ENCODE measurements around the gene TSPAN18.

Gene TSPAN18, protein sequence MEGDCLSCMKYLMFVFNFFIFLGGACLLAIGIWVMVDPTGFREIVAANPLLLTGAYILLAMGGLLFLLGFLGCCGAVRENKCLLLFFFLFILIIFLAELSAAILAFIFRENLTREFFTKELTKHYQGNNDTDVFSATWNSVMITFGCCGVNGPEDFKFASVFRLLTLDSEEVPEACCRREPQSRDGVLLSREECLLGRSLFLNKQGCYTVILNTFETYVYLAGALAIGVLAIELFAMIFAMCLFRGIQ

GRCh38 chr11:44726283-44727113 is at the start of gene TSPAN18:
TSPAN18 (plus strand) TSS chr11:44726962; CDS start chr11:44906417, 179,455 bp downstream.
- DNase-seq (ENCODE audit: low spot score), result no peak

DNA sequence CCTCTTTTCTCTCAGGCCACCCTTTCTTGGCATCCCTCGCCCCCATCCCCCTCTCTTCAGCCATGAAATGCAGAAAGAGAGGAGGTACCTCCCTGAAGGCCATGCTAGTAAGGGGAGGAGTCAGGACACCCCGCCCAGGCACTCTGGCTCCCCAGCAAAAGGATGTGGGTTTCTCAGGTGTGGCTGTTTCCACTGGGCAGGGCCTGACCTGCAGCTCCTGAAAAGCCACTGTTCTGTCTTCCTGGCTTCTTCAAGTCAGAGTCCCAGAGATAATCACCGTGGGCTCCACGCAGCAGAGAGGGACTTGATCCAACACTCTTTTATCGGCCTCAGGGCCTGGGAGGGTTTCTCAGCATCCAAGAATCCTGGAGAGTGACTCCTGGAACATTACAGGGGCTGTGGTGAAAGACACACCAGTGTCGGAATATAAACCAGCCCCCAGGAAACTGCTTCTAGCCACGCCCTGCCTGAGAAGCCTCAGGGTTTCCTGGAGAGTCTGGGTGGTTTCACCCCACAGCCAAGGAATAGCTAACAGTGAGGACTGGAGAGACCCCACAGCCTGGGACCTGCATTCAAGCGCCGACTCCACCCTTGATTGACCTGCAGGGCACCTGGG is 45.7 kb upstream of the TSPAN18 start:
- DNase-seq (ENCODE audit: low spot score), result no peak

- no peak for DNase-seq (ENCODE audit: low spot score)
Measured at GRCh38 chr11:44681698-44682097, 45.1 kb upstream of the TSPAN18 start.

- DNase-seq (ENCODE audit: low spot score), result no peak
Measured at GRCh38 chr11:44684859-44685281, 41.9 kb upstream of the TSPAN18 start.

- no peak for DNase-seq (ENCODE audit: low spot score)
Measured at GRCh38 chr11:44687388-44687787, 39.4 kb upstream of the TSPAN18 start.

DNA sequence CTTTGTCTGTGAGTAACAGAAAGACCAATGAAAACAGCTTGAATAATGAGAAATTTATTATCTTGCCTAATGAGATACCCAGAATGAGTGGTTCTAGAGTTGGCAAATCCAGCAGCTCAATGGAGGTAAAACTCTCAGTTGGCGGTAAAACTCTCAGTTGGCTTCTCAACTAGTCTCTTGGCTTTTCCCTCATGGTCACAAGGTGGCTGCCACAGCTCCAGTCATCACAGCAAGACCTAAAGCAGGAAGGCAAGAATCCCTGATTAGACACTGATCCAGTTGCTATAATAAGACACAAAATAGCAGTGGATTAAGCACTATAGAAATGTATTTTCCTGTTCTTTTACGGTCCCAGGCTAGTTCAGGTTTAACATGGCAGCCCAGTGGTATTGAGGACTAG is 37.5 kb upstream of the TSPAN18 start:
- no peak for DNase-seq (ENCODE audit: low spot score)

- DNase-seq (ENCODE audit: low spot score), result no peak
Measured at GRCh38 chr11:44690651-44691050, 36.1 kb upstream of the TSPAN18 start.

- no peak for DNase-seq (ENCODE audit: low spot score)
Measured at GRCh38 chr11:44692460-44692859, 34.3 kb upstream of the TSPAN18 start.

DNA sequence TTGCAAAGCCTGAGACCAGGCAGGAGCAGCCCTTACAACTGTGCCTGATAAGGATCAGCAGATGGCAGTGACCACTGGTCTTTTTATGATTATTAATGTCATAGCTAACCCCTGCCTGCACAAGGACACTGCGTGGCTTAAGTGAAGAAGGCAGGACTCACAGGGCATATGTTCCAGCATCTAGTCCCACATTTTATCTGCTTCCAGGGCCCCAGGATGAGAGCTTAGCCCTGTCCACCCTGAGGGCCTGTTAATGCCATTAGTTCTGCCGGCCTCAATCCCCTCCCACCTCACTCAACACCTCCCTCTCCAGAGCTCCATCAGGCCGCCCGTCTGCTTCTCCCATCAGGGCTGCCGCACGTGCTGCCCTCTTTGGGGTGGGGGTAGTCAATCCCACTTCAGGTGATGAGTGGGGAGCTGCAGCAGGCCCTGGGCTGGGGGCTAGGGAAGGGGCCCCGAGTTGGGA is 33.1 kb upstream of the TSPAN18 start:
- no peak for DNase-seq (ENCODE audit: low spot score)

DNA sequence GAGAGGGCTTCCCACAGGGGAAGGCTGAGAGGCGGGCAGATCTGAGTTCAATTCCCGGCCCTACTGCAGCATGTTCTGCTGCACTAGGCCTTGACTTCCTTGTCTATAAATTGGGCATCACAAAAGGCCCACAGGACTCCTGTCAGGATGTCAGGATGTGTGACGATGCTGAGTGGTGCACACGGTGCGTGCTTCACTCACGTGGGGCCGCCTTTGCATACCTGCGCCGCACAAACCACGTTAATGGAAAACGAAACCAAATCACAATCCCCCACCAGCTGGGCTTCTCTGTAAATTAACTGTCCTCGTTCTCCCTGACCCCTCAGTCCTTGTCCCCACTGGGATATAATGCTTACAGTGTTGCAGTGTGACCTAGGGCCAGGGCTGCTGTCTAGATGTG is 32.3 kb upstream of the TSPAN18 start:
- no peak for DNase-seq (ENCODE audit: low spot score)

DNA sequence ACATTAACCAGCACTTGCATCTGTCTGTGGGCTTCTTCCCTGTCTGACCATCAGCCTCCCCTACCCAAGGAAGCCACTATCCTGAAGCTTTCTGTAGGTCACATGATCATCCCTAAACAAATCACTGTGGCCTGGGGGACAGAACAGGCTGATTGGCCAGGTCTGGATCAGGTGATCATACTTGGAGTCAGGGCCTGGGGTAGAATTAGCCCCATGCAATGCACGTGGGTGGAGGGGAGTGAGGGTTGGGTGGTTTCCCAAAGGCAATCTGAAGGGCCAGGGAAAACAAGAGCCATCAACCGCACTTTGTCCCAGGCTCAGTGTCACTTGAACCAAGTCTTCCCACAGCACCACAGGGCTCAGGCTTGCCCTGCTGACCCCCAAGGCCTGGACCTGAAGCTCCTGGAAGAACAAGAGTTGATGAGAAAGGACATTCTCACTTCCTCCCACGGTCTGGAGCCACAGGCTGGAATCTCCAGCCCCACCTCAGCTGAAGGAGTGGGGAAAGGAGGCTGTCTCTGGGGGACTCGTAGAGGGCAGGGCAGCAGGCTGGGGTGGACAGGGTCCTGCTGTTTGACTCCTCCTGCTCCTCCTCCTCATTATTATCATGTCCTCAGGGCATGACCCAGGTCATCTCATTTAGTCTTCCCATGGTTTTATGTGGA is 31.5 kb upstream of the TSPAN18 start:
- no peak for DNase-seq (ENCODE audit: low spot score)

GRCh38 chr11:44698252-44698912 is 28.4 kb upstream of the TSPAN18 start:
- DNase-seq (ENCODE audit: low spot score), result no peak

DNA sequence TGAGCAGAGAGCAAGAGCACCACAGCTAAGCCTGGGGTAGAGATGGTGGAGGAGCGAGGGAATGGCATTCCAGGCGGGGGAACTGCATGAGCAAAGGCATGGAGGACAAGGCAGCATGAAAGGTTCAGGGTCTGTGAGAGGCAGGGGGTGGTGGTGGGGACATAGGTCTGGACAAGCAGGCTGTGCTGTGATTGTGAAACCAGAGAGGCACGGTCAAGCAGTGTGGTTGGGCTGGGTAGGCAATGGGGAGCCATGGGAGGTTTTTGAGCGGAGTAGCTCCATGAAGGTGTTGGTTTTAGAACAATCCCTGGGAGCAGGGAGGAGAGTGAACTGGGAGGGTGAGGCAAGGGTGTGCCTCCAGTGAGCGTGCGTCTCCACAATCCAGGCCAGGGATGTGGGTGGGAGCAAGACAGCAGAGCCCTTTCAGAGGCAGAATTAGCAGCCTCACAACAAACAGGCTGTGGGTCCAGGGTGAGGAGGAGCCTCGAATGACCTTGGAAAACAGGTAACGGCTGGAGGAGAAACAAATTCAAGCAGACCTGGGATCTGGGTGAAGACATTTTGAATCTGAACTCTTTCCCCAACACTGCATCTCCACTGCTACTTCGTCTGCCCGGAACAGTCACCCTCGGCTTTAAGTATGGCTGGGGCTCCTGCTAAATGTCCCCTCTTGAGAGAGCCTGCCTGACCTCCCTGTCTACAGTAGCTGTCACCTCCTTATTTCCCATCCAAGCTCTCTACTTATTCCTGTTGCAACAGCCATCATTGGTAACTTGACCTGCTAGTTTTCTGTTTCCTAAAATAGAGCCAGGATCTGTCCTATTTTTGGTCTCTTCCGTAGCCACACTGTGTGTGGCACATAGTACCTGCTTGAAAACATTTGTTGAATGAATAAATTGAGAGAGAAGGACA is 27.0 kb upstream of the TSPAN18 start:
- no peak for DNase-seq (ENCODE audit: low spot score)

DNA sequence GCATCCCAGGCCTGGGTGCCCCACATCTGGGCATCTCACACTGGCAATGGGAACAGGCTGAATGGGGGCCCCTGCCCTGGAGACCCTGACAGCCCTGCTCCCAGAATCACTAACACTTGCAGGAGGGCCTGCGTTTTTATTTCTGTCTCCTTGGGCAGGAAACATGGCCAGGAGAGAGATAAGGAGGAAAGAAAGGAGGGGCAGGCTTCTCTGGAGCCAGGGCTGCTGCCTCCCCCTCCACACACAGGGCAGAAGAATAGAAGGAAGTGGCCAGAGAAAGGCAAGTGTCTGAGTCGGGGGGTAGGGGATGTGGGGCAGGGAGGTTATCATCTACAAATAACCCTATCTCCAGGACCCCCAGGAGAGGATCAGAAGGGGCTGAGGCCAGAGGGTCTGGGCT is 25.5 kb upstream of the TSPAN18 start:
- DNase-seq (ENCODE audit: low spot score), result no peak

DNA sequence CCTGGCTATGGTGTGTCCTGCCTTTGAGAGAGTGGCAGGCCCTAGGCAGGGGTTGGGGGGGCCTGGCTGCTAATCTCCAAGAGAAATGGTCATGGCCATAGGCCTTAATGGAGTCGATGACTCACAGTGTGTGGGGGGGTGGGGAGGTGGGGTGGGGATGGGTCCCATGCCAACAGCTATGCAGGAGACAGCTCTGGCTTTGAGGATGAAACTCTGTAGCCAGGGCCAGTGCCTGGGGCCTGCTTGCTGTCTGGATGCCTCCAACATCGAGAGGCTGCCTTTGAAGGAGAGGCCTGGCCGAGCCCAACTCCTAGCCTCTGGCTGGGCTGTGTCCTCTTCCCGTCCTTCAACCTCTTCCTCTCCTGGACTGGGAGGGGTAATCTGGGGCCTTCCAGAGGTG is 23.9 kb upstream of the TSPAN18 start:
- DNase-seq (ENCODE audit: low spot score), result no peak

DNA sequence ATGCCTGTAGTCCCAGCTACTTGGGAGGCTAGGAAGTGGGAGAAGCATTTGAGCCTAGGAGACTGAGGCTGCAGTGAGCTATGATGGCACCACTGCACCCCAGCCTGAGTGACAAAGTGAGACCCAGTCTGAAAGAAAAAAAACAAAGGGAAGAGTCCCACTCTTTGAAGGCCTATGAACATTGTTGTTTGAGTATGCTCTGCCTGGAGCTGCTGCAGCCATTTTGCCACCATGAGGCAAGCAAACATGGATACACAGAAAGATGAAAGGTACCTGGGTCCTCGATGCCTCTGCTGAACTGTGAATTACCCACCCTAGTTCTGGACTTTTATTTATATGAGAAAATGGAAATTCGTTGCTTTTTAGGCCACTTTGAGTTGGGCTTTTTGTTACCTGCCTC is 19.7 kb upstream of the TSPAN18 start:
- DNase-seq (ENCODE audit: low spot score), result no peak

- DNase-seq (ENCODE audit: low spot score), result no peak
Measured at GRCh38 chr11:44708009-44708408, 18.8 kb upstream of the TSPAN18 start.

DNA sequence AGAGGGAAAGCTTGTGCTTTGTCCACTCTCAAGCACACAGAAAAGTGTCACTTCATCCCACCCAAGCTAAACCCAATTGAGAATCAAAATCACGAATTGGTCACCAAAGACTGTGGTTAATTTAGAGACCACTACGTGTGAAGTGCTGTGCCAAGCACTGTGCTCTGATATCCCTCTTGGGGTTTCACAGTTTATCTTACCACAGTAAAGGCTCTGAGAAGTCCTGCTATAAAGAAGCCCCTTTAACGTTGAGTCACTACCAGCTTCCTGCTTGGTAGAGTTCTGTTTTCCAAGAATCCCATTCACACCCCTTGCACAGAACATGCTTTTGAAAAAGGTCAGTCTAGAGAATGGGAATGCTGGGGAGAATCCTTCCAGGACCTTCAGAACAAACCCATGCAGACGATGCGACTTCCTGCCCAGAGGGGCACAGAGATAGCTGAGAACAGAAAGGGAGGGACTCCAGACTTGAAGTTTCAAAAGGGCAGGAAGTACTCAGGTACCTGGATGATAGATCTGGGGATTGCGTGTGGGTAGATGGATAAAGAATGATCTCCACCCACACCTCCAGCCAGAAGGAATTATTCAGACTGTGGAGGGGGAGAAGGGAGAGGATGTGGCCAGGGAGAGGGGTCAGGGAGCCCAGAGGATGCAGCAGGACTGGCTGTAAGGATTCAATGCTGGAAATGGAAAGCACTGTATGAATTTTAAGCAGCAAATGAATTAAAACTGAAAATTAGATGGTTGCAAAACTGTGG is 18.1 kb upstream of the TSPAN18 start:
- DNase-seq (ENCODE audit: low spot score), result no peak

- no peak for DNase-seq (ENCODE audit: low spot score)
Measured at GRCh38 chr11:44709281-44709562, 17.5 kb upstream of the TSPAN18 start.

GRCh38 chr11:44709966-44710365 is 16.8 kb upstream of the TSPAN18 start:
- no peak for DNase-seq (ENCODE audit: low spot score)
